DOHH2 (cell line): Measurements from ENCODE around the gene FBN1.

Experiments
- H3F3A ChIP-seq: fragments of 200-600 bp; sonication (generic), shearing (Covaris generic); 2 replicates; pipeline ENCODE4 v1.6.0; 2016; ENCODE audit warnings: antibody characterized with exemption, mild to moderate bottlenecking; ENCODE audit not compliant: control insufficient read depth, insufficient read depth
- H3K27ac ChIP-seq: fragments of 200-600 bp; sonication (generic); 2 replicates; pipeline ENCODE4 v1.5.1; 2014; ENCODE audit warnings: low read depth, mild to moderate bottlenecking, low read length, moderate library complexity
- H3K27me3 ChIP-seq: fragments of 200-600 bp; sonication (generic); 2 replicates; pipeline ENCODE4 v1.6.1; 2014; ENCODE audit warnings: mild to moderate bottlenecking, low read length, mixed read lengths; ENCODE audit not compliant: control insufficient read depth
- H3K36me3 ChIP-seq: fragments of 200-600 bp; sonication (generic); 2 replicates; pipeline ENCODE4 v1.6.1; 2014; ENCODE audit warnings: mild to moderate bottlenecking, low read length, moderate library complexity, mixed read lengths; ENCODE audit not compliant: control insufficient read depth
- H3K4me1 ChIP-seq: fragments of 200-600 bp; sonication (generic); 2 replicates; pipeline ENCODE4 v1.6.1; 2014; ENCODE audit warnings: mild to moderate bottlenecking, low read length, mixed read lengths; ENCODE audit not compliant: control insufficient read depth
- H3K4me2 ChIP-seq: fragments of 200-600 bp; sonication (generic); 2 replicates; pipeline ENCODE4 v1.6.0; 2014; ENCODE audit warnings: mild to moderate bottlenecking, low read length, moderate library complexity
- H3K4me3 ChIP-seq: fragments of 200-600 bp; sonication (generic); 2 replicates; pipeline ENCODE4 v1.5.1; 2014; ENCODE audit warnings: mild to moderate bottlenecking, low read length, mixed read lengths
- H3K79me2 ChIP-seq: fragments of 200-600 bp; sonication (generic); 2 replicates; pipeline ENCODE4 v1.6.1; 2014; ENCODE audit warnings: mild to moderate bottlenecking, low read length, mixed read lengths; ENCODE audit not compliant: control insufficient read depth
- H3K9me2 ChIP-seq: fragments of 200-600 bp; sonication (generic); replicated peaks from 2 replicates; pipeline ENCODE4 v1.6.1; 2014; ENCODE audit warnings: mild to moderate bottlenecking, low read length, mixed read lengths; ENCODE audit not compliant: control insufficient read depth
- H3K9me3 ChIP-seq: fragments of 200-600 bp; sonication (generic); 2 replicates; pipeline ENCODE4 v1.6.1; 2014; ENCODE audit warnings: antibody characterized with exemption, low read length, mixed read lengths; ENCODE audit not compliant: control insufficient read depth, insufficient read depth
- H4K20me1 ChIP-seq: fragments of 200-600 bp; sonication (generic); 2 replicates; pipeline ENCODE4 v1.6.0; 2014; ENCODE audit warnings: low read depth, mild to moderate bottlenecking, antibody characterized with exemption, low read length, moderate library complexity; ENCODE audit not compliant: control insufficient read depth, insufficient read depth
- CTCF ChIP-seq: fragments of 200-600 bp; sonication (generic); IDR thresholded peaks from one replicate; pipeline ENCODE4 v1.5.1; 2014; ENCODE audit warnings: antibody characterized with exemption, mild to moderate bottlenecking, low read depth, low read length; ENCODE audit not compliant: poor library complexity, severe bottlenecking
- EZH2phosphoT487 ChIP-seq: fragments of 200-600 bp; sonication (generic); IDR thresholded peaks from 2 replicates; pipeline ENCODE4 v1.6.1; 2017; ENCODE audit warnings: borderline replicate concordance, mild to moderate bottlenecking, antibody characterized with exemption, low read length, moderate library complexity, mixed read lengths

Gene FBN1

GRCh38 chr15:48643776-48644466 lies 1.6 kb downstream of the FBN1 start:
- H3K4me2 ChIP-seq: no peak overlapping the region
- H4K20me1 ChIP-seq: no peaks in the 10 kb centered on the region
- H3K27me3 ChIP-seq: peaks cover 34% of the 10 kb centered on the region
- H3K36me3 ChIP-seq: no peaks in the 10 kb centered on the region
- TF ChIP-seq EZH2phosphoT487 (no peak), CTCF (no peak)
- H3F3A ChIP-seq: no peaks in the 10 kb centered on the region
- no peaks in the 10 kb centered on the region for H3K9me3 ChIP-seq
- no peaks in the 10 kb centered on the region for H3K9me2 ChIP-seq
- H3K4me3 ChIP-seq: no peak overlapping the region
- no peaks in the 10 kb centered on the region for H3K79me2 ChIP-seq
- H3K27ac ChIP-seq: no peak overlapping the region
- no peaks in the 10 kb centered on the region for H3K4me1 ChIP-seq

GRCh38 chr15:48643206-48643605 lies 2.3 kb downstream of the FBN1 start:
- Histone ChIP-seq H3K4me3 (no peak overlapping the region), H3K79me2 (no peaks in the 10 kb centered on the region), H3K4me1 (no peaks in the 10 kb centered on the region), H4K20me1 (no peaks in the 10 kb centered on the region), H3K9me2 (no peaks in the 10 kb centered on the region), H3K27ac (no peak overlapping the region), H3K27me3 (peaks cover 34% of the 10 kb centered on the region), H3K4me2 (no peak overlapping the region), H3K36me3 (no peaks in the 10 kb centered on the region), H3K9me3 (no peaks in the 10 kb centered on the region), H3F3A (no peaks in the 10 kb centered on the region)
- TF ChIP-seq CTCF: no peak
- TF ChIP-seq EZH2phosphoT487: no peak

- H4K20me1 ChIP-seq: no peaks in the 10 kb centered on the region
- peaks cover 34% of the 10 kb centered on the region for H3K27me3 ChIP-seq
- H3K4me2 ChIP-seq: no peak overlapping the region
- no peaks in the 10 kb centered on the region for H3F3A ChIP-seq
- H3K27ac ChIP-seq: no peak overlapping the region
- no peaks in the 10 kb centered on the region for H3K79me2 ChIP-seq
- H3K9me2 ChIP-seq: no peaks in the 10 kb centered on the region
- no peak overlapping the region for H3K4me3 ChIP-seq
- H3K9me3 ChIP-seq: no peaks in the 10 kb centered on the region
- TF ChIP-seq CTCF: no peak
- no peak for TF ChIP-seq EZH2phosphoT487
- no peaks in the 10 kb centered on the region for H3K4me1 ChIP-seq
- no peaks in the 10 kb centered on the region for H3K36me3 ChIP-seq
These were observed 2.7 kb downstream of the FBN1 start for GRCh38 chr15:48642795-48643194.
